HepG2 (cell line): Measurements from ENCODE around the gene EIF3A. TPM values are rescaled to one million over a fixed set of nuclear protein-coding genes. Genes with fewer than 3 reads are reported as not detected.
A peak's percentile ranks its signal among the peaks of the same experiment; 100 is the strongest.

Experiments used
- CEBPZ ChIP-seq: IDR thresholded peaks from 2 replicates; pipeline ENCODE4 v1.6.1; 2012; ENCODE audit warnings: low read length, improper control_type of control experiment
- HBP1 ChIP-seq: IDR thresholded peaks from 2 replicates; pipeline ENCODE4 v1.6.1; 2016; ENCODE audit warnings: low read depth, control low read depth
- HMGXB3 ChIP-seq: sonication (generic); formaldehyde crosslinking; IDR thresholded peaks from 2 replicates; pipeline ENCODE4 v1.4.0; 2020; ENCODE audit warnings: missing genetic modification reagents, borderline replicate concordance
- HNRNPK ChIP-seq: fragments of 200-400 bp; formaldehyde crosslinking; IDR thresholded peaks from 2 replicates; pipeline ENCODE4 v1.6.1; 2018; ENCODE audit warnings: low read length, low read depth, moderate library complexity, mild to moderate bottlenecking; ENCODE audit not compliant: poor library complexity, severe bottlenecking
- MED8 ChIP-seq: sonication (generic); formaldehyde crosslinking; IDR thresholded peaks from 2 replicates; pipeline ENCODE4 v1.8.1; 2023; ENCODE audit warnings: mild to moderate bottlenecking, missing genetic modification reagents; ENCODE audit not compliant: insufficient replicate concordance
- MZF1 ChIP-seq: sonication (generic); formaldehyde crosslinking; IDR thresholded peaks from 2 replicates; pipeline ENCODE4 v1.8.1; 2023; ENCODE audit warnings: mild to moderate bottlenecking, missing genetic modification reagents, borderline replicate concordance
- POGZ ChIP-seq: sonication (generic); formaldehyde crosslinking; IDR thresholded peaks from 2 replicates; pipeline ENCODE4 v1.4.0; 2020; ENCODE audit warnings: mild to moderate bottlenecking, missing genetic modification reagents
- XBP1 ChIP-seq: sonication (generic); formaldehyde crosslinking; IDR thresholded peaks from 2 replicates; pipeline ENCODE4 v1.5.0; 2020; ENCODE audit warnings: missing genetic modification reagents
- YEATS2 ChIP-seq: sonication (generic); formaldehyde crosslinking; IDR thresholded peaks from 2 replicates; pipeline ENCODE4 v1.4.0; 2020; ENCODE audit warnings: missing genetic modification reagents, borderline replicate concordance
- ZBTB2 ChIP-seq: sonication (generic); formaldehyde crosslinking; IDR thresholded peaks from 2 replicates; pipeline ENCODE4 v1.8.0; 2022; ENCODE audit warnings: low read depth, missing genetic modification reagents
- ZKSCAN5 ChIP-seq: sonication (generic); formaldehyde crosslinking; IDR thresholded peaks from 2 replicates; pipeline ENCODE4 v1.5.1; 2020; ENCODE audit warnings: mild to moderate bottlenecking, missing genetic modification reagents
- ZNF841 ChIP-seq: sonication (generic); formaldehyde crosslinking; IDR thresholded peaks from 2 replicates; pipeline ENCODE4 v1.8.1; 2023; ENCODE audit warnings: missing genetic modification reagents, borderline replicate concordance
- ZSCAN29 ChIP-seq: sonication (generic); formaldehyde crosslinking; conservative IDR thresholded peaks from 2 replicates; pipeline ENCODE4 v1.4.0; 2020; ENCODE audit warnings: mild to moderate bottlenecking, missing genetic modification reagents
- polyA plus RNA-seq, 8 experiments: library from polyadenylated mRNA; depleted of rRNA in 3 of 8; stranded (reverse) in 7 of 8; unstranded in 1 of 8; fragments of >200 nt; fragmentation: Illumina TruSeq in 4 of 8; extraction: Trizol in 4 of 8; gene quantifications; 2 replicates each; pipeline versions ENCODE4 v1.2.1 to v1.2.3, GENCODE V29; 2011 to 2016; ENCODE audit warnings: low read depth in 4 of 8, missing spikeins in 1 of 8, mixed read lengths in 1 of 8; ENCODE audit not compliant: insufficient read depth in 1 of 8
- total RNA-seq, 5 experiments: library from RNA; depleted of rRNA; stranded (reverse); fragments of >200 nt; fragmentation: Illumina TruSeq; extraction: Trizol; gene quantifications; 2 replicates each; pipeline ENCODE4 v1.2.3, GENCODE V29; 2016; ENCODE audit warnings: low read depth in 1 of 5
- TF ChIP-seq, protein P1 (sequence below): sonication (generic); formaldehyde crosslinking; IDR thresholded peaks from 2 replicates; pipeline ENCODE4 v1.5.0; 2020; ENCODE audit warnings: missing genetic modification reagents
- TF ChIP-seq, protein P2 (sequence below): IDR thresholded peaks from 2 replicates; pipeline ENCODE4 v1.6.1; 2018; ENCODE audit warnings: missing genetic modification reagents

The EIF3A gene
- total and polyA plus RNA-seq, 2 of the 13 experiments (the other 11 are each of a cell fraction or from before 2014, with no cell fraction given): 25.6 to 117 TPM

GRCh38 chr10:119030421-119031250 lies 50.0 kb downstream of the EIF3A start (continued):
- no peak for TF ChIP-seq HMGXB3
- no peak for TF ChIP-seq HNRNPK
- TF ChIP-seq HBP1 (CRISPR knock-in tag): no peak
- no peak for TF ChIP-seq MZF1 (CRISPR knock-in tag)
- TF ChIP-seq CEBPZ: no peak
- 0 out of 2 replicates have a peak, but pooled peaks have one; percentile 63 for TF ChIP-seq ZNF841 (CRISPR knock-in tag)
- TF ChIP-seq POGZ (CRISPR knock-in tag): no peak
- TF ChIP-seq XBP1 (CRISPR knock-in tag): no peak
- TF ChIP-seq, protein P1, sequence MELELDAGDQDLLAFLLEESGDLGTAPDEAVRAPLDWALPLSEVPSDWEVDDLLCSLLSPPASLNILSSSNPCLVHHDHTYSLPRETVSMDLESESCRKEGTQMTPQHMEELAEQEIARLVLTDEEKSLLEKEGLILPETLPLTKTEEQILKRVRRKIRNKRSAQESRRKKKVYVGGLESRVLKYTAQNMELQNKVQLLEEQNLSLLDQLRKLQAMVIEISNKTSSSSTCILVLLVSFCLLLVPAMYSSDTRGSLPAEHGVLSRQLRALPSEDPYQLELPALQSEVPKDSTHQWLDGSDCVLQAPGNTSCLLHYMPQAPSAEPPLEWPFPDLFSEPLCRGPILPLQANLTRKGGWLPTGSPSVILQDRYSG (CRISPR knock-in tag): no peak
- TF ChIP-seq YEATS2: no peak
- TF ChIP-seq ZSCAN29 (CRISPR knock-in tag): no peak
- TF ChIP-seq ZBTB2 (CRISPR knock-in tag): no peak
- TF ChIP-seq ZKSCAN5: no peak
- no peak for TF ChIP-seq MED8 (CRISPR knock-in tag)
- TF ChIP-seq, protein P2, sequence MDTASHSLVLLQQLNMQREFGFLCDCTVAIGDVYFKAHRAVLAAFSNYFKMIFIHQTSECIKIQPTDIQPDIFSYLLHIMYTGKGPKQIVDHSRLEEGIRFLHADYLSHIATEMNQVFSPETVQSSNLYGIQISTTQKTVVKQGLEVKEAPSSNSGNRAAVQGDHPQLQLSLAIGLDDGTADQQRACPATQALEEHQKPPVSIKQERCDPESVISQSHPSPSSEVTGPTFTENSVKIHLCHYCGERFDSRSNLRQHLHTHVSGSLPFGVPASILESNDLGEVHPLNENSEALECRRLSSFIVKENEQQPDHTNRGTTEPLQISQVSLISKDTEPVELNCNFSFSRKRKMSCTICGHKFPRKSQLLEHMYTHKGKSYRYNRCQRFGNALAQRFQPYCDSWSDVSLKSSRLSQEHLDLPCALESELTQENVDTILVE (CRISPR knock-in tag): no peak
